Loucy (cell line): ENCODE measurements around the gene INSYN2A.

Source experiments
- CTCF ChIP-seq: fragments of 200-600 bp; sonication (generic); conservative IDR thresholded peaks from 2 replicates; pipeline ENCODE4 v1.5.1; 2014; ENCODE audit warnings: mild to moderate bottlenecking, antibody characterized with exemption, low read length
- EZH2phosphoT487 ChIP-seq: fragments of 200-600 bp; IDR thresholded peaks from 2 replicates; pipeline ENCODE4 v1.6.1; 2018; ENCODE audit warnings: antibody characterized with exemption, mild to moderate bottlenecking, moderate library complexity, borderline replicate concordance

- no peak for TF ChIP-seq EZH2phosphoT487
- TF ChIP-seq CTCF, result no peak
Observed at GRCh38 chr10:127236266-127236665, 39.9 kb upstream of the INSYN2A start.
